HG03095 (cell line): ENCODE results near the gene HRK.
A peak's percentile ranks its signal among the peaks of the same experiment; 100 is the strongest.

Experiments used
- ATAC-seq: cut with Tn5 transposase; IDR thresholded peaks from one replicate; pipeline ENCODE4 v1.9.1; 2021; ENCODE audit warnings: moderate library complexity; ENCODE audit not compliant: unreplicated experiment

The HRK gene

DNA sequence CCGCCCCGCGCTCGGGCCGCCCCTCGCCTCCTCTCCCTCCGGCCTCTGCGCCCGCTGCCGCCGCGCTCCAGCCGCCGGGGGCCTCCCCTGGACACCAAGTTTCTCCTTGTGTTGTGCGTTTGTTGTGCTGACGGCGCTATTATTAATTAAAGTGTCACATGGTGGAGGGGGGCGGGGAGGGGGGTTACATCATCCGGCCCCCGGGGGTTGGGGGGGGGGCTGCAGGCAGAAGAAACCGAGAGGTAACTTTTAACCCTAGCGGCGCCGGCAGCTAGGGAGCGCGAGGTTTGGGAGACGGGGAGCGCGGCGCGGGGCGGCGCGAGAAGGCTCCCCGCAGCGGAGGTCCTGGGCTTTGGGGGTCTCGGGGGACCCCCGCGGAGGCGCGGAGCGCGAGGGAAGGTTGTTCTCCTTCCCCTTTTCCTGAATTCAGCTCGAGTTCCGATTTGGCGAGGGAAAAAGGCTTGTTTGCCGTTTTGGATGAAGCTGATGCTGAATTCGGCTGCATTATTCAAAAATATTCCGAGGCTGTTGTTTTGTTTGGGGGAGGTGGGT lies at the start of gene HRK:
HRK (minus strand) TSS at position 117 of the 552 bp plus-strand sequence. CDS start 134 bp downstream, outside the sequence.
- ATAC-seq: peak; percentile 33

DNA sequence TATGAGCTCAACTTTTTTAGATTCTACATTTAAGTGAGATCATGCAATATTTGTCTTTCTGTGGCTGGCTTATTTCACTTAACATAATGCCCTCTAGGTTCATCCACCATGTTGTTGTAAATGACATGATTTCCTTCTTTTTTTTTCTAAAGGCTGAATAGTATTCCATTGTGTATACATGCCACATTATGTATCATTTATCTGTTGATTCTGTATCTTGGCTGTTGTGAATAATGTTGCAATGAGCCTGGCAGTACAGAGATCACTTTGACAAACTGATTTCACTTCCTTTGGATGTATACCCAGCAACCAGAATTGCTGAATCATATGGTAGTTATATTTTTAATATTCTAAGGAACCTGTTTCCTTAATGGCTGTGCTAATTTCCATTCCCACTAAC lies 48.6 kb upstream of the HRK start:
- ATAC-seq: no peak

DNA sequence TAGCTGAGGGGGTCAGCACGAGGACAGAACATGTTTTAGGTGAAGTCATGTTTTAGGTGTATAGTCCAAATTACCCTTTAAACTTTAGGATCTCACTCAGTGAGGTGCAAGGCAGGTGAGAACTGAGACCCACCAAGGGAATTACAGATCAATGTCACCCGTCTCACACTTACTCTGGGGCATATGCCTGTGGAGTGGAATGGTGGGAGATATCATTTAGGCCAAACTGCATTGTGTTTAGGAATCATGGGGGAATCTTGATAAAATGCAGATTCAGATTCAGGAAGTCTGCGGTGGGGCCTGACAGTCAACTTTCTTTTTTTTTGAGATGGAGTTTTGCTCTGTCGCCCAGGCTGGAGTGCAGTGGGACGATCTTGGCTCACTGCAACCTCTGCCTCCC lies 47.3 kb upstream of the HRK start:
- no peak for ATAC-seq

DNA sequence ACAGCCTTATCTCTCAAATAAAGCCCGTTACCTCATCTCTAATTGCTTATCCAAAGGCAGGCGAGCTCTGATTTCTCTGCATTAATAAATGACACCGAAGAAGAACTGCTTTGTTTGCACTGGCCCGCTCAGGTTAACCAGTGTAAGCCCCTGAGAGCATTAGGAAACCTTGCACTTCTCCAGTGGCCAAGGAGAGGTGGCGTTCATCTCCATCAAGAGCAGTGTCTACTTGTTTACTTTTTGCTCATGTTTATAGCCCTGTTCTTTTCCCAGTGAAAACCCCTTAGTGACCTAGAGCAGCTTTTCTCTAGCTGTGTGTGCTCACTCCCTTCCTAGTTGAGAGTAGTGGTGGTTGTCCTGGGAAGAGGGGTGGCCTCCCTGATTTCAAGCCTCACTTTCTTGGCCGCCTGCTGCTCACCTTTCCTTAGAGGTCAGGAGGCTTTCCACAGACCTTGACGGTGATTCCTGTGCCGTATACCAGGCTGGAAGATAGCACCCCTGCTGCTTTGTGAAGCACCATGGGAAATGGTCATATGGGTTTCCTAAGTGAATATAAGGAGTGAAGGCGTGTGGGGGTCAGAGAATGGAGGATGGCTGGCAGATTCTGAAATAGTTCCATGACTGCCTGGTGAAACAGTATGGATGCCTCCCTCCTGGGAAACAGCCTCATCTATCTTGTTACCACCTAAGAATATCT lies 46.2 kb upstream of the HRK start:
- ATAC-seq: no peak

DNA sequence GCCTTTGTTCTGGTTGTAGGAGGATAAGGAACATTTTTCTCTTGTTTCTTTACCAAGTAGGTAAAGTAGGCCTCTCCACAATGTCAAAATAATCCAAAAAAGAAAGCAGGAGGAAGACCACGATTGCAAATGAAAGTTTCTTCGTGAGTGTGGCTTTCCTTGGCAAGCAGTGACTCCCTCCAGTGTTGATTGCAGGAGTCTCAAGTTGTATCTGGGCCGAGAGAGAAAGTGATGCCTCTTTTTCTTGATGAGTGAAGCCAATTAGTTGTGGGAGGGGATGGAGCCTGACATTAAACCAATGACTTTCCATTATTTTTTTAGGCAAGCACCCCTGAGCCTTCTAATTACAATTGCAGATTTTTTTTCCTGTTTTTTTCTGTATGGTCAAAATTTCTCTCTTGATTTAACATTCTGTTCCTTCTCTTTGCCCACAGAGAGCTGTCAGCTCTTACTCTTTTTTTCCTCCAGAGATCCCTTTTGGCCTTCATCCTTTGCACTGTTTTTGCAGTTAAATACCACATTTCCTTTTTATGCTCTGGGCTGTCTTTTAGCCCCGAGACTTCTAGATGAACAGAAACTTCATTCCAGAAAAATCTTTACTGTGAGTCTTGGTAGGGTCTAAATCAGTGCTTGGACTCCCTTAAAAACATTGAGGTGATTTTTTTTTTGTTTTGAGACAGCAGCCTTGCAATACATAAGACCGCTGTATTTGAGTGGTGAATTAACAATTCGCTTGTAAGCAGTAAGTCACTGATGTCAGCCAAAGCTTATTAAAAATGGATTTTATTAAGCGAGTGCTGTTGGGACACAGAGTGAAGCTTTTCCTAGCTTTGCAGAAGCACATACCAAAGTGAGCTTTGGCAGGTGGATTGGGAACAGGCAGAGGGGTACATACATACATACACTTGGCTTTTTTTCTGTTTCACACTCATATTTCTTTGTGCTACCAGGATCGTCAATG lies 45.3 kb upstream of the HRK start:
- no peak for ATAC-seq

DNA sequence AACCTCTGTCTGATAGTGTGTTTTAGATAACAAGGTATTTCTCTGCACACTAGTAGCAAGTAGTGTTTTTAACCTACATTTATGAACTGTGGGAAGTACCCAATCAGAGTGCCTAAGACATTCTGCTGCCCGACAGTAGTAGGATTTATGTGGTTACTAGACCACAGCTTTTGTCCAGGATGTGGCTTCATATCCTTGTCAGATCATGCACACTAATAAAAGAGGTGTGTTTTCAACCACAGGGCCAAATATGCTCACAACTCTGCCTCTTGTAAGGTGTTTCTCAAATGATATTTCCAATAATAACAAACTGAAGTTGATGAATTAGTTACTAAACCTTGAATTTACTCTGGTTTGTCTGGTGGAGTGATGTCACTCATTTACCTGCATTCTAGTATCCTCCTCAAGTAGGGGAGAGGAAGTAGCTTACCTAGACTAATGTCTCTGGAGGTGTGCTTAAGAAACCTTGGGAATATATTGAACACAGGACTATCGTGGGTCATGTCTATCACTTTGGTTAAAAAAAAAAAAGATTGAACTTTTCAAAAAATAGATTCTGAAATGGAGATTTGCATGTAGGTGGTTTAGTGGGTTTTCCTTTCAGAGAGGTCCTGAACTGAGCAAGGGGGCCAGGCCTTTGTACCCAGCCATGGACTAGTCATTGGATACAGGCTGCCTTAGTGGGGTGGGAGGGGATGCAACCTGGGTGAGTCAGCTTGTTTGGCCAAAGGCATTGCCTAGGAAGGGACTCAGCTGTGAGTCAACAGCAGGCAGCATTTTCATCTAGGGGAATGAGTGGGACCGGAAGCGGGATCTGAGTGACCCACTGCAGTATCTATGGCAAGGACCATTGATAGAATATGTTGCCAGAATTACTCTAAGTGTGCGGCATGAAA lies 43.6 kb upstream of the HRK start:
- ATAC-seq: peak; percentile 71

DNA sequence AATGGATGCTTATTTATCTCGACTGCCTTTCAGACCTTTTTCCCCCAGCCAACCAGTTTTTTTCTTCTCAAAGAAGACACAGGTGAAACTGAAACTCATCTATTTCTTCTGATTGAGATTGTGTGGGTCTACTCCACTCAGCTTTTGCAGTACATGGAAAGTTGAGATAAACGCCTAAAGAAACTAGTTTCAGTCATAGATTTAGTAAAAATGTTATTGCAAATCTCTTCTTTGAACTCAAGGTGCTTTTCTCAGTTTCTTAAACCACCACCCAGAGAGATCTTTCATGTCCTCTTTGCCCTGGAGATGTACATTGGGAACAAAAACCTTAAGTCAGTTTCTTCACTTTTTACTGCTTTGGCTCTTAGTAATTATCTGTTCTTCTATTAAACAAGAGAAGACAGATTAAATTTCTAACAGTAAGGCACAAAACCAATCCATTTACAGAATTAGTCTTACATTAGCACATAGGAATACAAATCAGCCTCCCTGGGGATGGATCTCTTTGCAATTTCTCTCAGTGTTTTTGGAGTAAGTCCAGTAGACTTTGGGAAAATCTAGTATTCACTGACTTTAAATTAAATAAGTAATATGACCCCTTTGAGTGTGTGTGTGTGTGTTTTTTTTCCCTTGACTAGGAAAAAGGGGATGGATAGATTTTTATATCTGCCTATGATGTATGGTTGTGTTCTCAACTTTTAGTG lies 41.1 kb upstream of the HRK start:
- ATAC-seq: peak; percentile 63

DNA sequence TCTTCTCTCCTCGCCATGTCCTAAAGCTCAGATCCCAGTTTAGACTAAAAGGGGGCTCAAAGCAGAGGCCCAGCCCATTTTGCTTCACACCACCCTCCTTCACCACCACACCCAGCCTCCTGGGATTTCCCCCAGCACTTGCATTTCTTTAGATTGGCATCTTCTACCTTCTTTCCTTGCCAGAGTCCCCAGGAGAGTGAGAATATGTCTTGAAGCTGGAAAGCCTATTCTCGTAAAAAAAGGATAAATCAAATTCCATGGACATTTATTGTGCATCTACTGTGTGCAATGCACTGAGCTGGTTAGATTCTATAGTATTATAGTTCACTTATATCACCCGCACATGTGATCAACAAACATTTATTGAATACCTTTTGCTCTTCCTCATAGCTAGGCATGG lies 39.7 kb upstream of the HRK start:
- no peak for ATAC-seq

DNA sequence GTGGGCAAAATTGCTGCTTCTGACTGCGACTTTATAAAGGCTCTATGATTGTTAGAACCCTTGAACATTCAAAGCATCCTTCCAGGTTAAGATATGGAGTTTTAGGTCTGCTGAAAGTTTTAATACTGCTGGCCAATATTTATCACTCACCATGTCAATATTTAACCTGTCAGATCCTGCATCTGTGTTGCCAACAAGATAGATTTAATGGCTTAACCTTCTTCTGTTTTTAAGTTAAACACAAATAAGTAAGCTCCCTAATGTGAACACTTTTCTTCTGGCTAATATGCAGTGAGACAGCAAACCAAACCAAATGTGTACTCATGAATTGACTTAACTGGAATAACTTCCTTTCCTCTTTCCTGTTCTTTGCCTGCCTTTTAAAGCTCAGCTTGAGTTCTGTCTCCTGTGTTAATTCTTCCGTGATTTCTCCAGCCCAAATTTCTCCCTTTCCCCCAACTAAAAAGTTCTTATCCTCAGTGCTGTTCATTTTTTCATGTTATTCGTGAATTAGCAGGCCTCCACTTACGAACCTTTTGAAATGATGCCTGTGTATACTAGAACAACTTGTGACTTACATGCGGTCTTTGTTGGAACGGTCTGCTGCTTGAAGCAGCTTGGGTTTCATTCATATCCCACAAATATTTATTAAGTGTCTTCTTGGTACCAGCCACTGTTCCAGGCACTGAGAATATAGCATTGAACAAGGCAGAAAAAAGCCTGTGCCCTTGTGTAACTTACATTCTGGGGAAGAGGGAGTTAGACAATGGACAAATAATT lies 38.7 kb upstream of the HRK start:
- ATAC-seq: no peak

DNA sequence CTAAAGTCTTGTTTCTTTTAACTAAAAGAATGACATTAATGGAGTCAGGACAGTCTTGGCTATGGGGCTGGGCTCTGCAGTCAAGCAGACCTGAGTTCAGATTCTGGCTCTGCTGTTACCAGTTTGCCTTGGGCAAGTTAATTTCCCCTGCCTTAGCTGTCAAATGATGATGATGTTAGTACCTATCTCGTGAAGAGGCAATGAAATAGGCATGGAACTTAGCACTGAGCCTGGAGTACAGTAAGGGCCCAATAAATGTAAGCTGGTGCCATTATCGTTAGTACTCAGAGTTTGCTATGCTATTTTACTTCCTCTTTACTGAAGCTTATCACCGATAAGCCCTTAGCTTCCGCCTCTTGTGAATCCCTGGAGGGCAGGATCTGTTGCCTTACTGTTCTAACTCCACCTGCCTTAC lies 38.0 kb upstream of the HRK start:
- ATAC-seq: no peak

DNA sequence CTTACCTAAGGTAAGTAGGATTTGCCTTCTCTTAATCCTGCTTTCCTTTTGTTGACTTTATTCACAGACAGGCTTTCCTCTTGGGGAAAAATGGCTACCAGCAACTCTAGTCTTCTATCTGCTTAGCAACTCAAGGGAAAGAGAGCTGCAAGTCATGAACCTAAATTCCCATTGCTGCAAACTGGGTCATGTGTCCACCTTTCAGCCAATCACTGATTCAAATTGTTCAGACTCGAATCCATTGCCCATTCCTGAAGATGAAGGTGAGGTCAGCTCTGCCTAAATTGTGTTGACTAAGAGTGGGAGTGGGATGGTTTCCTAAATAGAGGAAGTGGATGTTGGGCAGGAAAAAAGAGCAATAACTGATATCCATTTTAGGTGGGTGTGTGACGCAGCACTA lies 37.2 kb upstream of the HRK start:
- no peak for ATAC-seq

DNA sequence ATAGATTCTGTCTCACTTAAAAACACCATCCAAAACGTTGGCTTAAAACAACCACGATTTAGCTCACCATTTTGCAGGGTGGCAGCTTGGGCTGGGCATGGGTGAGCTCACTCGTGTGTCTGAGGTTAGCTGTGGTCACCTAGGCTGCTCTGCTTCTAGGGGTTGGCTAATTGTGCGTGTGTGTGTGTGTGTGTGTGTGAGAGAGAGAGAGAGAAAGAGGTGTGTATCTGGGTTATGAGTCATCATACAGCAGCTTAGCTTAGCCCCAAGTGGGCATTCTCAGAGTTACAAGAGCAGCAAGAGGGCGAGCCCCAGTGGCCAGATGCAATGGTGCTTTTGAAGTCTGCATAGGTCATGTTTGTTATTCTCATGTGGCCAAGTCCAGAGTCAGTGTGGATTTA lies 35.5 kb upstream of the HRK start:
- peak; percentile 92 for ATAC-seq

DNA sequence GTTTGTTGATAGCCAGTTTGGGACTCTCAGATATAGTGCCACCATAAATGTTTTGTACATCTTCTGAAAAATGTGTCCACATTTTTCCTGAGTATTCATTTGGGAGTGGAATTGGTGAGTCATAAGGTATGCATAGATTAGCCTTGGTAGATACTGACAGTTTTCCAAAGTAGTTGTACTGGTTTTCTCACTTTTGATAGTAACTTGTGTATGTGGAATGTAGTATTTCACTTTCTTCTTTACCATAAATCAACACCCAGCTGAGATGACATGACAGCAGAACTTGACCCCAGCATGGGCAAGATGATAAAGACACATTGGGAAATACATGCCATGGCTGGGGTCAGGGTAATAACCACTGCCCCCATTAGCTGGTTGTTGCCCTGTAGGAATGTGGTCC lies 34.9 kb upstream of the HRK start:
- ATAC-seq: no peak

DNA sequence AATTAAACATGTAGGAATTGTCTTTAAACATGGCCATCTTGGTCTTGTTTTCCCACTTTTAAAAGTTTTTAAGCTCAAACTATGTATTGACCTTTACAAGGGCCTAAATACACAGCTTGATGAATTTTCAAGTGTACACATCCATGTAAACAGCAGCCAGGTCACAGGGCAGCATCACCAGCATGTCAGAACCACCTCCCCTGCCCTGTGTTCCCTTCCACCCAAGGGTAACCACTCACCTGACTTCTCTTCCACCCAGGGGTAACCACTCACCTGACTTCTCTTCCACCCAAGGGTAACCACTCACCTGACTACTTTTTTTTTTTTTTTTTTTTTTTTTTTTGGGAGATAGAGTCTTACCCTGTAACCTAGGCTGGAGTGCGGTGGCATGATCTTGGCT lies 34.1 kb upstream of the HRK start:
- no peak for ATAC-seq

DNA sequence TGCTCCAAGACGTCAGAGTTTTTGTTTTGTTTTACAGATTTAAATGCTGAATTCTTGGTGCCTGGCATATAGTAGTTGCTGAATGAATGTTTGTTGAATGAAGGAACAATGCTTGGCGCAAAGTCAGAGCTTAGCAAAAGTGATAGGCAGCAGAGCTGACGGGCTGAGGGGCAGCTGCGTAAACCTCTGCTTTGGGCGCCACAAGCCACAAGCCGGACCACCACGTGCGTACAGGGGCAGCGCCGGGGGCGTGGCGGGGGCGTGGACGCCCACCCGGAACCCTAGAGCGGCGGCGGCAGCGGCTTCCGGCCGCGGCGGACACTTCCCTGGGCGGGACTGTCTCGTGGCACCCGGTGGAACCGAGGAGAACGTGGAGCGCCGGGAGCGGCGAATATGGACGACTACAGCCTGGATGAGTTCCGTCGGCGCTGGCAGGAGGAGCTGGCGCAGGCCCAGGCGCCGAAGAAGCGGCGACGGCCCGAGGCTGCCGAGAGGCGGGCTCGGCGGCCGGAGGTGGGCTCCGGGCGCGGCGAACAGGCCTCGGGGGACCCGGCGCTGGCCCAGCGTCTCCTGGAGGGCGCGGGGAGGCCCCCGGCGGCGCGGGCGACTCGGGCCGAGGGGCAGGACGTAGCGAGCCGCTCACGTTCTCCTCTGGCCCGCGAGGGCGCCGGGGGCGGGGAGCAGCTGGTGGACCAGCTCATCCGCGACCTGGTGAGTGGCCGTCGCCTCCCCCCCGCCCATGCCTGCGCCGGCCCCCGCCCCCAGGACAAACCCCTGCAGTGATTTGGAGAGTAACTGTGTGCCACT lies 29.6 kb upstream of the HRK start, which contains the start of gene FBXW8:
FBXW8 (plus strand) TSS at position 306 of the 807 bp plus-strand sequence; CDS start at position 394, 88 bp downstream.
- peak; percentile 90 for ATAC-seq

DNA sequence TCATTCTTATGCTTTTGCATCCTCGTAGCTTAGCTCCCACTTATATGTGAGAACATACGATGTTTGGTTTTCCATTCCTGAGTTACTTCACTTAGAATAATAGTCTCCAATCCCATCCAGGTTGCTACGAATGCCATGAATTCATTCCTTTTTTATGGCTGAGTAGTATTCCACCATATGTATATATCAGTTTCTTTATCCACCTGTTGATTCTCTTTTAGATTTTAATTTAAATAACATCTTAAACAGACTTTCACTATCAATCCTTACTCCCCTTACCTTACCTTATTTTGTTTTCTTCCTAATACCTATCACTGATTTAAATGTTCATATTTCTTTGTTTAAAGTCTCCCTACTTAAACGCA lies 29.0 kb upstream of the HRK start:
- ATAC-seq: no peak

DNA sequence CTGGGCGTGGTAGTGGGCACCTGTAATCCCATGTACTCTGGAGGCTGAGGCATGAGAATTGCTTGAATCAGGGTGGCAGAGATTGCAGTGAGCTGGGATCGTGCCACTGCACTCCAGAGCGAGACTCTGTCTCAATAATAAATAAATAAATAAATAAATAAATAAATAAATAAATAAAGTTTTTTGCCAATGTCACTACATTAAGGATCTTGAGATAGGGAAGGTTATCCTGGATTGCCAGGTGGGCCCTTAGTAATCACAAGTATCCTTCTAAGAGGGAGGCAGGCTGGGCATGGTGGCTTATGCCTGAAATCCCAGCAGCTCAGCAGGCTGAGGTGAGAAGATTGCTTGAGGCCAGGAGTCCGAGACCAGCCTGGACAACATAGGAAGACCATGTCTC lies 25.0 kb upstream of the HRK start:
- ATAC-seq: no peak

DNA sequence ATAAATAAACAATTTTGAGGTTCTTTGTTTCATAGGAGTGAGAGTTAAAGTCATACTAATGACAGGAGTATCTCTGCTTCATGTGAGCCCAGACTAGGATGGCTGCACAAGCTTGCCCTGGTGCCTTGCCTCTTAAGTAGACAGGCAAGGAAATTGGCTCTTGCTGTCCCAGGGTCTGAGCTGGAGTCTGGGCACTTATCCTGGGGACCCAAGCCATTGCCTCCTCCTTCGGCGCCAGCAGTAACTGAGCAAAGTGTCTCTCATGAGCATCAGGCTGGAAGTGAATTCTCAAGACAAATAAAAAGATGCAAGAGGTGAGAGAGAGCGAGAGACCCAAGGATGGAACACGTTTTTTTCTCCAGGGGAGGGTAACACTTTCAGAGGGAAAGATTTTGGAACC lies 22.6 kb upstream of the HRK start:
- no peak for ATAC-seq

DNA sequence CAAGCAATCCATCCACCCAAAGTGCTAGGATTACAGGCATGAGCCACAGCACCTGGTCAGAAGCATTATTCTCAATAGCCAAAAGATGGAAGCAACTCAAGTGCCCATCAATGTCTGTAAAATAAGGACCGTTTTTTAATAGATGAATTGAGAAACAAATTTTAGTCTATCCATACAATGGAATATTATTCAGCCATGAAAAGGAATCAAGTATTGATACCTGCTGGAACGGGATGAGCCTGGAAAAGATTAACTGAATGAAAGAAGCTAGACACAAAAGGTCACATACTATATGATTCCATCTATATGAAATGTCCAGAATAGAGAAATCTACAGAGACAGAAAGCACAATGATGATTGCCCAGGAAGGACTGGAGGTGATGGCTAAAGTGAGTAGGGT lies 20.4 kb upstream of the HRK start:
- no peak for ATAC-seq
